Stimulated activated naive CD8-positive, alpha-beta T cell treated with anti-CD3 and anti-CD28 coated beads, Interleukin-15, Interleukin-2, amounts not matched to agents 100 ng/mL and 50 ng/mL, for 24 hours (primary cell): Measurements from ENCODE around the gene SUPT20HL1.
"Not testable (repeated sequence)": the region's sequence is repeated elsewhere in the genome, so short reads cannot be mapped to it uniquely, and the experiment has no call there.

Experiments
- H3K27ac Mint-ChIP-seq: one replicate; pipeline ENCODE4 v1.8.0; 2021; ENCODE audit warnings: mild to moderate bottlenecking, mixed read lengths
- H3K27me3 Mint-ChIP-seq: one replicate; pipeline ENCODE4 v1.8.0; 2021; ENCODE audit warnings: mixed read lengths
- H3K36me3 Mint-ChIP-seq: one replicate; pipeline ENCODE4 v1.8.0; 2021; ENCODE audit warnings: low read depth, mixed read lengths
- H3K4me1 Mint-ChIP-seq: one replicate; pipeline ENCODE4 v1.8.0; 2021; ENCODE audit warnings: low read depth, mixed read lengths
- H3K4me3 Mint-ChIP-seq: one replicate; pipeline ENCODE4 v1.8.0; 2021; ENCODE audit warnings: mild to moderate bottlenecking, mixed read lengths
- H3K9me3 Mint-ChIP-seq: one replicate; pipeline ENCODE4 v1.8.0; 2021; ENCODE audit warnings: mixed read lengths

The SUPT20HL1 gene

GRCh38 chrX:24341795-24342194 lies 18.6 kb upstream of the SUPT20HL1 start:
- Mint-ChIP-seq H3K9me3 (no peaks in the 10 kb centered on the region), H3K27ac (no peak overlapping the region), H3K4me3 (no peak overlapping the region), H3K36me3 (no peaks in the 10 kb centered on the region), H3K4me1 (peaks cover 21% of the 10 kb centered on the region), H3K27me3 (peaks cover 7% of the 10 kb centered on the region)

GRCh38 chrX:24343719-24344118 lies 16.7 kb upstream of the SUPT20HL1 start:
- Mint-ChIP-seq H3K27ac (no peak overlapping the region), H3K9me3 (no peaks in the 10 kb centered on the region), H3K4me3 (no peak overlapping the region), H3K36me3 (no peaks in the 10 kb centered on the region), H3K4me1 (peaks cover 21% of the 10 kb centered on the region), H3K27me3 (peaks cover 7% of the 10 kb centered on the region)

- no peak overlapping the region for H3K27ac Mint-ChIP-seq
- no peak overlapping the region for H3K4me3 Mint-ChIP-seq
- no peaks in the 10 kb centered on the region for H3K36me3 Mint-ChIP-seq
- H3K4me1 Mint-ChIP-seq: peaks cover 9% of the 10 kb centered on the region
- H3K27me3 Mint-ChIP-seq: no peaks in the 10 kb centered on the region
- H3K9me3 Mint-ChIP-seq: no peaks in the 10 kb centered on the region
Measured at GRCh38 chrX:24347881-24348280, 12.6 kb upstream of the SUPT20HL1 start.

- Mint-ChIP-seq H3K27ac (no peak overlapping the region), H3K9me3 (no peaks in the 10 kb centered on the region), H3K4me3 (no peak overlapping the region), H3K27me3 (no peaks in the 10 kb centered on the region), H3K36me3 (no peaks in the 10 kb centered on the region), H3K4me1 (no peaks in the 10 kb centered on the region)
Measured at GRCh38 chrX:24350217-24350616, 10.2 kb upstream of the SUPT20HL1 start.

- no peak overlapping the region for H3K4me3 Mint-ChIP-seq
- no peaks in the 10 kb centered on the region for H3K4me1 Mint-ChIP-seq
- no peaks in the 10 kb centered on the region for H3K9me3 Mint-ChIP-seq
- H3K36me3 Mint-ChIP-seq: no peaks in the 10 kb centered on the region
- no peaks in the 10 kb centered on the region for H3K27me3 Mint-ChIP-seq
- H3K27ac Mint-ChIP-seq: no peak overlapping the region
Measured at GRCh38 chrX:24355095-24355494, 5.3 kb upstream of the SUPT20HL1 start.

- Mint-ChIP-seq H3K4me1 (no peaks in the 10 kb centered on the region), H3K27ac (no peak overlapping the region), H3K27me3 (no peaks in the 10 kb centered on the region), H3K9me3 (no peaks in the 10 kb centered on the region), H3K4me3 (no peak overlapping the region), H3K36me3 (no peaks in the 10 kb centered on the region)
Measured at GRCh38 chrX:24357106-24357505, 3.3 kb upstream of the SUPT20HL1 start.

- not testable (repeated sequence) for H3K4me3 Mint-ChIP-seq, H3K36me3 Mint-ChIP-seq, H3K9me3 Mint-ChIP-seq, H3K4me1 Mint-ChIP-seq, H3K27ac Mint-ChIP-seq, H3K27me3 Mint-ChIP-seq
Measured at GRCh38 chrX:24362089-24362745, 1.8 kb downstream of the SUPT20HL1 start.

- H3K27me3 Mint-ChIP-seq, H3K27ac Mint-ChIP-seq, H3K4me1 Mint-ChIP-seq, H3K4me3 Mint-ChIP-seq, H3K36me3 Mint-ChIP-seq, H3K9me3 Mint-ChIP-seq: not testable (repeated sequence)
Measured at GRCh38 chrX:24363432-24364181, 3.2 kb downstream of the SUPT20HL1 start.

- no peak overlapping the region for H3K27ac Mint-ChIP-seq
- no peaks in the 10 kb centered on the region for H3K4me1 Mint-ChIP-seq
- no peaks in the 10 kb centered on the region for H3K9me3 Mint-ChIP-seq
- no peak overlapping the region for H3K4me3 Mint-ChIP-seq
- H3K36me3 Mint-ChIP-seq: no peaks in the 10 kb centered on the region
- H3K27me3 Mint-ChIP-seq: no peaks in the 10 kb centered on the region
Measured at GRCh38 chrX:24364326-24364725, 3.9 kb downstream of the SUPT20HL1 start.

- Mint-ChIP-seq H3K4me3 (no peak overlapping the region), H3K36me3 (no peaks in the 10 kb centered on the region), H3K9me3 (no peaks in the 10 kb centered on the region), H3K27ac (no peak overlapping the region), H3K4me1 (no peaks in the 10 kb centered on the region), H3K27me3 (no peaks in the 10 kb centered on the region)
Measured at GRCh38 chrX:24364851-24365538, 4.6 kb downstream of the SUPT20HL1 start.

- not testable (repeated sequence) for H3K9me3 Mint-ChIP-seq, H3K36me3 Mint-ChIP-seq, H3K27me3 Mint-ChIP-seq, H3K4me1 Mint-ChIP-seq, H3K4me3 Mint-ChIP-seq, H3K27ac Mint-ChIP-seq
Measured at GRCh38 chrX:24366762-24367400, 6.4 kb downstream of the SUPT20HL1 start.

- Mint-ChIP-seq H3K4me3 (no peak overlapping the region), H3K36me3 (no peaks in the 10 kb centered on the region), H3K9me3 (no peaks in the 10 kb centered on the region), H3K4me1 (no peaks in the 10 kb centered on the region), H3K27me3 (no peaks in the 10 kb centered on the region), H3K27ac (no peak overlapping the region)
Measured at GRCh38 chrX:24369816-24370215, 9.4 kb downstream of the SUPT20HL1 start.

- Mint-ChIP-seq H3K27me3 (no peaks in the 10 kb centered on the region), H3K27ac (peak overlapping the region; percentile 63), H3K4me1 (no peaks in the 10 kb centered on the region), H3K36me3 (no peaks in the 10 kb centered on the region), H3K9me3 (no peaks in the 10 kb centered on the region), H3K4me3 (peak overlapping the region; percentile 26)
Measured at GRCh38 chrX:24371391-24371972, 11.0 kb downstream of the SUPT20HL1 start.

- H3K4me3 Mint-ChIP-seq: no peak overlapping the region
- no peaks in the 10 kb centered on the region for H3K9me3 Mint-ChIP-seq
- H3K36me3 Mint-ChIP-seq: no peaks in the 10 kb centered on the region
- H3K27me3 Mint-ChIP-seq: no peaks in the 10 kb centered on the region
- no peaks in the 10 kb centered on the region for H3K4me1 Mint-ChIP-seq
- no peak overlapping the region for H3K27ac Mint-ChIP-seq
Measured at GRCh38 chrX:24372021-24372763, 11.8 kb downstream of the SUPT20HL1 start.
